Activated CD4-positive, alpha-beta T cell treated with anti-CD3 and anti-CD28 coated beads, Interleukin-2, amount 50 U/mL, for 48 hours (primary cell): ENCODE results near the gene FARP2.
"Not testable (repeated sequence)": the region's sequence is repeated elsewhere in the genome, so short reads cannot be mapped to it uniquely, and the experiment has no call there.

Experiments
- DNase-seq, 2 experiments: peaks; one replicate each; pipeline ENCODE4 v3.0.0-alpha.2; 2020

The FARP2 gene

GRCh38 chr2:241372361-241372992 lies 16.4 kb downstream of the FARP2 start:
- DNase-seq, result no peak

- no peak for DNase-seq
Measured at GRCh38 chr2:241373446-241373845, 17.4 kb downstream of the FARP2 start.

- not testable (repeated sequence) for DNase-seq
Measured at GRCh38 chr2:241373906-241374305, 17.8 kb downstream of the FARP2 start.

- DNase-seq, result no peak
Measured at GRCh38 chr2:241375300-241375699, 19.2 kb downstream of the FARP2 start.

GRCh38 chr2:241376808-241377207 lies 20.7 kb downstream of the FARP2 start:
- no peak for DNase-seq

GRCh38 chr2:241378816-241379215 lies 22.7 kb downstream of the FARP2 start:
- no peak for DNase-seq

- no peak for DNase-seq
Measured at GRCh38 chr2:241379481-241380480, 23.7 kb downstream of the FARP2 start.

GRCh38 chr2:241381872-241382271 lies 25.8 kb downstream of the FARP2 start:
- no peak for DNase-seq

- not testable (repeated sequence) for DNase-seq
Measured at GRCh38 chr2:241385450-241385849, 29.4 kb downstream of the FARP2 start.

- DNase-seq, result no peak
Measured at GRCh38 chr2:241386519-241386918, 30.4 kb downstream of the FARP2 start.

GRCh38 chr2:241389697-241390096 lies 33.6 kb downstream of the FARP2 start:
- DNase-seq, result no peak

- peak; percentile 13 to 28 for DNase-seq
Measured at GRCh38 chr2:241390301-241391206, 34.5 kb downstream of the FARP2 start.

- DNase-seq, result no peak
Measured at GRCh38 chr2:241391892-241392665, 36.0 kb downstream of the FARP2 start.

- DNase-seq, result not testable (repeated sequence)
Measured at GRCh38 chr2:241392753-241393152, 36.7 kb downstream of the FARP2 start.

GRCh38 chr2:241393524-241394196 lies 37.6 kb downstream of the FARP2 start:
- no peak for DNase-seq

- DNase-seq, result not testable (repeated sequence)
Measured at GRCh38 chr2:241396809-241397208, 40.7 kb downstream of the FARP2 start.

- DNase-seq, result no peak
Measured at GRCh38 chr2:241399941-241400922, 44.1 kb downstream of the FARP2 start.

- DNase-seq, result no peak
Measured at GRCh38 chr2:241408849-241409248, 52.8 kb downstream of the FARP2 start.

GRCh38 chr2:241410739-241411176 lies 54.7 kb downstream of the FARP2 start:
- DNase-seq, result no peak

GRCh38 chr2:241412144-241412543 lies 56.1 kb downstream of the FARP2 start:
- DNase-seq, result peak in 1 of 2 experiments; percentile 8
